Endometrial microvascular endothelial cells (primary cell): ENCODE data around the gene TMEM41A. TPM values are rescaled to one million over a fixed set of nuclear protein-coding genes. Genes with fewer than 3 reads are reported as not detected.
"Not testable (repeated sequence)": the region's sequence is repeated elsewhere in the genome, so short reads cannot be mapped to it uniquely, and the experiment has no call there.

ENCODE experiments used
- in situ Hi-C: cut with HindIII; loops from 2 replicates; pipeline ENCODE4 v1.10.0; 2017; ENCODE audit warnings: low sequenced_read_pairs, low pct_unique_long_range_greater_than_20kb; ENCODE audit errors: inconsistent ontology term
- total RNA-seq: library from RNA; depleted of rRNA; stranded (reverse); fragments of >200 nt; gene quantifications from one replicate; pipeline ENCODE4 v1.2.3, GENCODE V29; 2015; ENCODE audit errors: inconsistent ontology term

The TMEM41A gene
- total RNA-seq, 1 donor from 2014 or later, result 15.6 TPM

- in situ Hi-C loops, result no loop called here
These were observed 4.2 kb upstream of the TMEM41A start for GRCh38 chr3:185502987-185503386.

GRCh38 chr3:185490241-185490640 is 8.6 kb downstream of the TMEM41A start:
- in situ Hi-C loops, result no loop called here

- in situ Hi-C loops, result no loop called here
These were observed 9.4 kb downstream of the TMEM41A start for GRCh38 chr3:185489462-185489861.

- in situ Hi-C loops, result no loop called here
These were observed 10.4 kb downstream of the TMEM41A start for GRCh38 chr3:185488465-185488864.

- in situ Hi-C loops, result no loop called here
These were observed 12.4 kb downstream of the TMEM41A start for GRCh38 chr3:185486394-185486793.

- in situ Hi-C loops, result no loop called here
These were observed 14.5 kb downstream of the TMEM41A start for GRCh38 chr3:185484296-185484695.

GRCh38 chr3:185479373-185479945 is 19.4 kb downstream of the TMEM41A start:
- in situ Hi-C loops, result no loop called here

GRCh38 chr3:185477316-185477715 is 21.5 kb downstream of the TMEM41A start:
- in situ Hi-C loops, result no loop called here

GRCh38 chr3:185474922-185475321 is 23.9 kb downstream of the TMEM41A start:
- in situ Hi-C loops, result not testable (repeated sequence)

- in situ Hi-C loops, result no loop called here
These were observed 25.5 kb downstream of the TMEM41A start for GRCh38 chr3:185473290-185473815.

- in situ Hi-C loops, result no loop called here
These were observed 28.5 kb downstream of the TMEM41A start for GRCh38 chr3:185470323-185470722.

- in situ Hi-C loops, result no loop called here
These were observed 29.3 kb downstream of the TMEM41A start for GRCh38 chr3:185469542-185469941.

- in situ Hi-C loops, result not testable (repeated sequence)
These were observed 32.7 kb downstream of the TMEM41A start for GRCh38 chr3:185466123-185466522.

GRCh38 chr3:185465471-185465870 is 33.4 kb downstream of the TMEM41A start:
- in situ Hi-C loops, result no loop called here

GRCh38 chr3:185460719-185461350 is 38.0 kb downstream of the TMEM41A start:
- in situ Hi-C loops, result no loop called here

- in situ Hi-C loops, result no loop called here
These were observed 38.5 kb downstream of the TMEM41A start for GRCh38 chr3:185460309-185460708.

- in situ Hi-C loops, result no loop called here
These were observed 41.5 kb downstream of the TMEM41A start for GRCh38 chr3:185457376-185457775.

GRCh38 chr3:185451432-185451831 is 47.4 kb downstream of the TMEM41A start:
- in situ Hi-C loops, result not testable (repeated sequence)

GRCh38 chr3:185448107-185448506 is 50.7 kb downstream of the TMEM41A start:
- in situ Hi-C loops, result no loop called here

- in situ Hi-C loops, result no loop called here
These were observed 54.5 kb downstream of the TMEM41A start for GRCh38 chr3:185444329-185444728.

- in situ Hi-C loops, result no loop called here
These were observed 56.8 kb downstream of the TMEM41A start for GRCh38 chr3:185442031-185442430.
